Inflammatory macrophage (primary cell): Measurements from ENCODE around the gene SCUBE1.

Experiments used
- DNase-seq, 2 donors: peaks; one replicate each; pipeline ENCODE4 v3.0.0-alpha.2; 2020 to 2022

Gene SCUBE1

GRCh38 chr22:43152357-43153071 lies 190.7 kb downstream of the SCUBE1 start:
- DNase-seq, result peak; percentile 56 to 70

- DNase-seq, result no peak
These were observed 191.2 kb downstream of the SCUBE1 start for GRCh38 chr22:43152003-43152356.

- peak; percentile 56 to 62 for DNase-seq
These were observed 191.7 kb downstream of the SCUBE1 start, which contains the start of gene TSPO for GRCh38 chr22:43151251-43152002. TSS of gene TSPO (plus strand) at chr22:43151559. CDS start at chr22:43159239, 7,680 bp downstream.

GRCh38 chr22:43150731-43151206 lies 192.4 kb downstream of the SCUBE1 start:
- DNase-seq, result no peak

- DNase-seq, result peak; percentile 28 to 44
These were observed 194.6 kb downstream of the SCUBE1 start for GRCh38 chr22:43148581-43148980.

GRCh38 chr22:43147821-43148220 lies 195.4 kb downstream of the SCUBE1 start:
- peak; percentile 85 to 90 for DNase-seq
